ENCODE results near the gene FDX2. TPM values are rescaled to one million over a fixed set of nuclear protein-coding genes. Genes with fewer than 3 reads are reported as not detected.

Gene FDX2
- total and polyA plus RNA-seq, 2 experiments from 2014 or later: 28.7 to 35.0 TPM

DNA sequence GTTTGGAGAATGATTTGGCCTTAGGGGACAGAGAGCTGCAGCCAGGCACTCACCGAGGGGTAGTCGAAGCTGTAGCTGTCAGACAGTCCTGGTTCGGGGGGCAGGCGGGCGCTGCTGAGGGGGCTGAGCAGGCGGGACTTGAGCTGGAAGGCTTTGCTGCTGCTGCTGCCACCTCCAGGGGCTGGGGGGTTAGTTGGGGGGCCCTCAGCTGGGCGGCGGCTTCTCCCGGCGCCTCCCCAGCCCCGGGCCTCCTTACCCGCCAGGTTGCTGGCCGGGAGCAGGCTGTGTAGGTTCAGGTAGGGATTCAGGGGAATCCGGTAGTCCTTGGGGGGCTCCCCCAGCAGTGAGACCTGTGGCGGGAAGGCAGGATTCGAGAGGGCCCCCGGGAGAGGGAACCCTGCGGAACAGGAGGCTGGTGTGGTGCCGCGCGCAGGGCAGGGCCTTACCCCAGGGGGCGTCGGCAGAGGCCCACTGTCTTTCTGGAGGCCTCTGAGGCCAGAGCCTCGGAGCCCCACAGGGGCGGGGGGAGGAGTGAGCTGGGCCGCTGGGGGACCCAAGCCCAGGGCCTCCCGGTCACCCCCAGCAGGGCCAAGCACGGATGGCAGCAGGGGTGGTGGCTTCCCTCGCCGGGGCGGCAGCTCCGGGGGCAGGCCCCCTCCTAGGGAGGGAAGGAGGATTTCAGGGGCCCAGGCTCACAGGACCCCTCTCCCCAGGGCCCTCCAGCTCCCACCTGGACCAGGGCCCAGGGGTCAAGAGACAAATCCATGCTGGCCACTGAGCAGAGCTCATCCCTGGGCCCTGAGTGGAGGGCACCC is 5.0 kb upstream of the FDX2 start (continued):
- TF ChIP-seq REST (IDR thresholded peaks at IDR 0.05; ENCODE audit: unreplicated experiment) (no peak), JUNB (IDR thresholded peaks at IDR 0.05; ENCODE audit: unreplicated experiment) (no peak)

GRCh38 chr19:10318807-10319682 is 3.2 kb upstream of the FDX2 start:
- no peak overlapping the region for H2AFZ ChIP-seq
- Mint-ChIP-seq H3K9me3 (no peaks in the 10 kb centered on the region), H3K4me3 (no peak overlapping the region), H3K36me3 (ENCODE audit: low read depth) (peaks cover 39% of the 10 kb centered on the region), H3K27me3 (ENCODE audit: insufficient read depth, low read depth, poor library complexity) (peaks cover 9% of the 10 kb centered on the region), H3K4me1 (peaks cover 13% of the 10 kb centered on the region; the same call in 2 of the 3 replicates), H3K27ac (no peak overlapping the region)
- no peak overlapping the region for H3K4me3 ChIP-seq
- H3K4me1 ChIP-seq (ENCODE audit: insufficient read depth): peaks cover 12% of the 10 kb centered on the region; the same call in 1 of the 2 replicates
- H3K79me2 ChIP-seq (replicated peaks; ENCODE audit: insufficient read depth): peaks cover 6% of the 10 kb centered on the region
- peaks cover 3% of the 10 kb centered on the region; the same call in 1 of the 2 replicates for H4K20me1 ChIP-seq (replicated peaks; ENCODE audit: insufficient read depth)
- H3K27me3 ChIP-seq (ENCODE audit: insufficient read depth): no peaks in the 10 kb centered on the region
- H3K27ac ChIP-seq (ENCODE audit: low read depth): no peak overlapping the region
- ATAC-seq: no peak
- no peaks in the 10 kb centered on the region for H3K9me2 ChIP-seq (ENCODE audit: insufficient read depth)
- DNase-seq (ENCODE audit: low spot score): no peak
- H3F3A ChIP-seq (replicated peaks; ENCODE audit: low read depth): peaks cover 12% of the 10 kb centered on the region
- no peak overlapping the region for H3K4me2 ChIP-seq
- peaks cover 10% of the 10 kb centered on the region; the same call in 1 of the 2 replicates for H3K36me3 ChIP-seq (ENCODE audit: insufficient read depth)
- no peak for TF ChIP-seq POLR2AphosphoS5 (IDR thresholded peaks at IDR 0.05; ENCODE audit: low read depth)
- no peak for TF ChIP-seq STAT1 (IDR thresholded peaks at IDR 0.05; ENCODE audit: unreplicated experiment)
- TF ChIP-seq ZNF331 (CRISPR knock-in tag; IDR thresholded peaks at IDR 0.05; ENCODE audit: low read depth): no peak
- no peak for TF ChIP-seq EZH2phosphoT487 (IDR thresholded peaks at IDR 0.05; ENCODE audit: unreplicated experiment)
- no peak for TF ChIP-seq EZH2 (IDR thresholded peaks at IDR 0.05; ENCODE audit: low read depth, unreplicated experiment)
- no peak for TF ChIP-seq JUNB (IDR thresholded peaks at IDR 0.05; ENCODE audit: unreplicated experiment)
- TF ChIP-seq, protein P1, sequence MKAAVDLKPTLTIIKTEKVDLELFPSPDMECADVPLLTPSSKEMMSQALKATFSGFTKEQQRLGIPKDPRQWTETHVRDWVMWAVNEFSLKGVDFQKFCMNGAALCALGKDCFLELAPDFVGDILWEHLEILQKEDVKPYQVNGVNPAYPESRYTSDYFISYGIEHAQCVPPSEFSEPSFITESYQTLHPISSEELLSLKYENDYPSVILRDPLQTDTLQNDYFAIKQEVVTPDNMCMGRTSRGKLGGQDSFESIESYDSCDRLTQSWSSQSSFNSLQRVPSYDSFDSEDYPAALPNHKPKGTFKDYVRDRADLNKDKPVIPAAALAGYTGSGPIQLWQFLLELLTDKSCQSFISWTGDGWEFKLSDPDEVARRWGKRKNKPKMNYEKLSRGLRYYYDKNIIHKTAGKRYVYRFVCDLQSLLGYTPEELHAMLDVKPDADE (IDR thresholded peaks at IDR 0.05): no peak
- no peak for TF ChIP-seq CTCF (conservative IDR thresholded peaks at IDR 0.05; ENCODE audit: low read depth in 2 of 2)
- no peak for TF ChIP-seq CREB1 (CRISPR knock-in tag; IDR thresholded peaks at IDR 0.05; ENCODE audit: low read depth)
- TF ChIP-seq ZNF114 (CRISPR knock-in tag; IDR thresholded peaks at IDR 0.05): no peak
- TF ChIP-seq NANOG (IDR thresholded peaks at IDR 0.05; ENCODE audit: borderline replicate concordance): no peak
- TF ChIP-seq REST (IDR thresholded peaks at IDR 0.05; ENCODE audit: unreplicated experiment): no peak
